Bronchial epithelial cell (primary cell): ENCODE results near the gene LMNTD2. TPM values are rescaled to one million over a fixed set of nuclear protein-coding genes. Genes with fewer than 3 reads are reported as not detected.

Experiments used
- DNase-seq: peaks from one replicate; pipeline ENCODE4 v3.0.0-alpha.2; 2010; ENCODE audit warnings: low read depth
- FAIRE-seq: peaks from 2 replicates; lab custom pipeline; 2011; peaks lifted over from hg19 to GRCh38; lab: Jason Lieb, UNC
- H3K27me3 ChIP-seq: 2 replicates; pipeline ENCODE4 v1.5.1; 2011; ENCODE audit warnings: low read length; ENCODE audit not compliant: control insufficient read depth, insufficient read depth
- H3K36me3 ChIP-seq: 2 replicates; pipeline ENCODE4 v1.5.1; 2011; ENCODE audit warnings: low read length; ENCODE audit not compliant: control insufficient read depth, insufficient read depth
- H3K4me3 ChIP-seq: 2 replicates; pipeline ENCODE4 v1.5.1; 2011; ENCODE audit warnings: mild to moderate bottlenecking, low read depth, low read length, control low read depth
- CTCF ChIP-seq: IDR thresholded peaks from 2 replicates; pipeline ENCODE4 v1.5.1; 2011; ENCODE audit warnings: mild to moderate bottlenecking, moderate library complexity, low read length, control low read depth, inconsistent platforms; ENCODE audit not compliant: insufficient read depth, severe bottlenecking
- total RNA-seq: library from RNA; depleted of rRNA; stranded (reverse); fragments of >200 nt; gene quantifications from 2 replicates; pipeline ENCODE4 v1.2.1, GENCODE V29; 2014

Gene LMNTD2
- total RNA-seq, 1 donor from 2014 or later, result 1.1 TPM

- no peaks in the 10 kb centered on the region for H3K27me3 ChIP-seq
- no peak for TF ChIP-seq CTCF
- no peak for DNase-seq
- FAIRE-seq, result no peak
- peaks cover 9% of the 10 kb centered on the region for H3K36me3 ChIP-seq
- H3K4me3 ChIP-seq, result peak overlapping the region; percentile 71
These were observed 52.6 kb downstream of the LMNTD2 start for GRCh38 chr11:507727-508515.

GRCh38 chr11:506995-507726, 53.4 kb downstream of the LMNTD2 start, which contains the start of gene RNH1:
Gene RNH1 (minus strand): TSS chr11:507242. CDS start chr11:502162, 5,080 bp downstream.
- FAIRE-seq, result no peak
- Histone ChIP-seq H3K36me3 (peaks cover 12% of the 10 kb centered on the region), H3K4me3 (peak within 1 kb of the TSS; percentile 85), H3K27me3 (no peaks in the 10 kb centered on the region)
- TF ChIP-seq CTCF, result no peak
- DNase-seq, result peak; percentile 82

GRCh38 chr11:506238-506994, 54.1 kb downstream of the LMNTD2 start:
- FAIRE-seq (no peak), DNase-seq (peak; percentile 89)
- peaks cover 17% of the 10 kb centered on the region for H3K36me3 ChIP-seq
- peak overlapping the region; percentile 85 for H3K4me3 ChIP-seq
- H3K27me3 ChIP-seq, result no peaks in the 10 kb centered on the region
- TF ChIP-seq CTCF, result no peak

GRCh38 chr11:504994-505344, 55.6 kb downstream of the LMNTD2 start:
- Histone ChIP-seq H3K27me3 (no peaks in the 10 kb centered on the region), H3K36me3 (peaks cover 23% of the 10 kb centered on the region), H3K4me3 (peak overlapping the region; percentile 58)
- no peak for TF ChIP-seq CTCF
- FAIRE-seq (no peak), DNase-seq (no peak)

Other genes with a start within 250 kb of the LMNTD2 start
- 1.2 and 1.8 TPM in 2 replicates for gene IFITM1, start 246.7 kb downstream of the LMNTD2 start, total RNA-seq
- gene IFITM3, start 239.9 kb downstream of the LMNTD2 start, total RNA-seq, result 4.5 and 14.5 TPM in 2 replicates
- gene B4GALNT4, start 191.2 kb downstream of the LMNTD2 start, total RNA-seq, result 10.8 and 11.4 TPM in 2 replicates
- gene PKP3, start 166.5 kb downstream of the LMNTD2 start, total RNA-seq, result 231 and 328 TPM in 2 replicates
- 15.9 and 24.7 TPM in 2 replicates for gene SIGIRR, start 145.7 kb downstream of the LMNTD2 start, total RNA-seq
- 7.4 and 9.2 TPM in 2 replicates for gene ANO9, start 118.7 kb downstream of the LMNTD2 start, total RNA-seq
- 26.3 and 29.4 TPM in 2 replicates for gene PTDSS2, start 110.5 kb downstream of the LMNTD2 start, total RNA-seq
- 361 and 427 TPM in 2 replicates for gene RNH1, start 53.5 kb downstream of the LMNTD2 start, total RNA-seq
- gene HRAS, start 25.2 kb downstream of the LMNTD2 start, total RNA-seq, result 150 and 199 TPM in 2 replicates
- gene LRRC56, start 23.2 kb downstream of the LMNTD2 start, total RNA-seq, result 0.26 and 0.38 TPM in 2 replicates
- gene RASSF7, start 232 bp upstream of the LMNTD2 start, total RNA-seq, result 44.4 and 45.5 TPM in 2 replicates
- gene PHRF1, start 15.7 kb upstream of the LMNTD2 start, total RNA-seq, result 21.1 and 26.1 TPM in 2 replicates
- gene IRF7, start 55.2 kb upstream of the LMNTD2 start, total RNA-seq, result 15.3 and 18.2 TPM in 2 replicates
- not detected in 2 replicates for gene CDHR5, start 64.2 kb upstream of the LMNTD2 start, total RNA-seq
- gene SCT, start 66.4 kb upstream of the LMNTD2 start, total RNA-seq, result not detected in 2 replicates
- gene DRD4, start 76.5 kb upstream of the LMNTD2 start, total RNA-seq, result 0.13 TPM in 1 of 2 replicates, not detected in the other
- gene DEAF1, start 134.5 kb upstream of the LMNTD2 start, total RNA-seq, result 23.4 and 26.9 TPM in 2 replicates
- 9.0 and 28.8 TPM in 2 replicates for gene TMEM80, start 135.1 kb upstream of the LMNTD2 start, total RNA-seq
- 105 and 169 TPM in 2 replicates for gene EPS8L2, start 145.5 kb upstream of the LMNTD2 start, total RNA-seq
- 251 and 253 TPM in 2 replicates for gene TALDO1, start 186.7 kb upstream of the LMNTD2 start, total RNA-seq
- 17.9 and 18.7 TPM in 2 replicates for gene GATD1, start 216.7 kb upstream of the LMNTD2 start, total RNA-seq
- gene CEND1, start 229.4 kb upstream of the LMNTD2 start, total RNA-seq, result not detected in 2 replicates
- 4.4 and 5.3 TPM in 2 replicates for gene SLC25A22, start 237.5 kb upstream of the LMNTD2 start, total RNA-seq
- gene PIDD1, start 244.5 kb upstream of the LMNTD2 start, total RNA-seq, result 4.4 and 5.0 TPM in 2 replicates
- gene RPLP2, start 249.2 kb upstream of the LMNTD2 start, total RNA-seq, result 211 and 353 TPM in 2 replicates